SK-N-SH (cell line): ENCODE results near the gene SLC37A3. TPM values are rescaled to one million over a fixed set of nuclear protein-coding genes. Genes with fewer than 3 reads are reported as not detected.

ENCODE experiments used
- CTCF ChIA-PET: fragments of 300-600, 350-600 bp; formaldehyde crosslinking; extraction: SDS; loops from one replicate; lab custom pipeline; 2021; lab: Yijun Ruan, JAX
- POLR2A ChIA-PET: fragments of 350-600 bp; sonication (Branson Sonifier 250); formaldehyde crosslinking; extraction: SDS; loops from one replicate; lab custom pipeline; 2020; ENCODE audit warnings: antibody characterized with exemption, inconsistent platforms; lab: Yijun Ruan, JAX
- DNase-seq: peaks from one replicate; pipeline ENCODE4 v3.0.0; 2012
- H2AFZ ChIP-seq: fragments of 200-600 bp; sonication (generic); 2 replicates; pipeline ENCODE4 v1.8.1; 2016; ENCODE audit warnings: antibody characterized with exemption, mild to moderate bottlenecking, low read depth
- H3F3A ChIP-seq: fragments of 200-600 bp; sonication (generic); replicated peaks from 2 replicates; pipeline ENCODE3; 2016; ENCODE audit warnings: antibody characterized with exemption, mild to moderate bottlenecking; ENCODE audit not compliant: insufficient read depth
- H3K27ac ChIP-seq, 2 experiments: fragments of 200-500 bp in 1 of 2; fragments of 200-600 bp in 1 of 2; sonication (Bioruptor generic) in 1 of 2; sonication (generic), shearing (Covaris generic) in 1 of 2; 2 replicates each; pipeline versions ENCODE4 v1.5.1 to v1.6.1; 2014 to 2016; ENCODE audit warnings: low read depth in 2 of 2, inconsistent platforms in 1 of 2, low read length in 1 of 2, mild to moderate bottlenecking in 1 of 2, mixed read lengths in 1 of 2
- H3K27me3 ChIP-seq: fragments of 200-600 bp; sonication (generic), shearing (Covaris generic); 2 replicates; pipeline ENCODE4 v1.6.1; 2016; ENCODE audit warnings: mixed run types; ENCODE audit not compliant: insufficient read depth
- H3K36me3 ChIP-seq, 2 experiments: fragments of 200-500 bp in 1 of 2; fragments of 200-600 bp in 1 of 2; sonication (Bioruptor generic) in 1 of 2; sonication (generic) in 1 of 2; replicated peaks in 1 of 2; 2 replicates each; pipeline versions ENCODE3 to v1.5.1; 2014 to 2016; ENCODE audit warnings: low read length in 1 of 2, mild to moderate bottlenecking in 1 of 2; ENCODE audit not compliant: insufficient read depth in 2 of 2, control insufficient read depth in 1 of 2
- H3K4me1 ChIP-seq, 2 experiments: fragments of 200-500 bp in 1 of 2; fragments of 200-600 bp in 1 of 2; sonication (Bioruptor generic) in 1 of 2; sonication (generic), shearing (Covaris generic) in 1 of 2; 2 replicates each; pipeline versions ENCODE4 v1.5.1 to v1.6.1; 2014 to 2016; ENCODE audit warnings: low read depth in 1 of 2, low read length in 1 of 2, mixed run types in 1 of 2; ENCODE audit not compliant: insufficient read depth in 2 of 2, control insufficient read depth in 1 of 2
- H3K4me2 ChIP-seq: fragments of 200-600 bp; sonication (generic), shearing (Covaris generic); 2 replicates; pipeline ENCODE4 v1.6.1; 2017; ENCODE audit warnings: mixed run types
- H3K4me3 ChIP-seq, 2 experiments: fragments of 200-500 bp in 1 of 2; fragments of 200-600 bp in 1 of 2; sonication (Bioruptor generic) in 1 of 2; sonication (generic), shearing (Covaris generic) in 1 of 2; 2 replicates each; pipeline versions ENCODE4 v1.5.1 to v1.8.1; 2014 to 2016; ENCODE audit warnings: low read depth in 2 of 2, inconsistent platforms in 1 of 2, low read length in 1 of 2, mild to moderate bottlenecking in 1 of 2, mixed read lengths in 1 of 2, moderate library complexity in 1 of 2
- H3K79me2 ChIP-seq: fragments of 200-600 bp; sonication (generic); 2 replicates; pipeline ENCODE4 v1.8.1; 2017; ENCODE audit warnings: mild to moderate bottlenecking; ENCODE audit not compliant: insufficient read depth
- H3K9ac ChIP-seq: fragments of 200-600 bp; sonication (generic); 2 replicates; pipeline ENCODE4 v1.6.1; 2017; ENCODE audit warnings: mixed run types
- H3K9me2 ChIP-seq: fragments of 200-600 bp; sonication (generic); 2 replicates; pipeline ENCODE4 v1.6.1; 2017; ENCODE audit warnings: mixed run types
- H3K9me3 ChIP-seq: fragments of 200-600 bp; sonication (generic); 2 replicates; pipeline ENCODE4 v1.6.1; 2017; ENCODE audit warnings: mixed run types, mild to moderate bottlenecking, moderate library complexity
- H4K20me1 ChIP-seq: fragments of 200-600 bp; sonication (generic); 2 replicates; pipeline ENCODE4 v1.6.1; 2017; ENCODE audit warnings: mild to moderate bottlenecking, mixed run types; ENCODE audit not compliant: insufficient read depth
- CHD2 ChIP-seq: fragments of 150-350 bp; IDR thresholded peaks from 2 replicates; pipeline ENCODE4 v1.6.1; 2018; ENCODE audit warnings: low read length; ENCODE audit not compliant: partially characterized antibody
- CTCF ChIP-seq: fragments of 200-600 bp; sonication (generic); IDR thresholded peaks from 2 replicates; pipeline ENCODE4 v1.6.1; 2017; ENCODE audit warnings: antibody characterized with exemption, mild to moderate bottlenecking, moderate library complexity
- FOSL2 ChIP-seq: IDR thresholded peaks from 2 replicates; pipeline ENCODE4 v1.4.0; 2012; ENCODE audit warnings: low read depth, mild to moderate bottlenecking, moderate library complexity, borderline replicate concordance
- GATA2 ChIP-seq: sonication (generic); formaldehyde crosslinking; IDR thresholded peaks from 2 replicates; pipeline ENCODE4 v1.5.0; 2020; ENCODE audit warnings: mild to moderate bottlenecking, missing genetic modification reagents
- IRF3 ChIP-seq: fragments of 150-350 bp; IDR thresholded peaks from 2 replicates; pipeline ENCODE4 v1.6.1; 2016; ENCODE audit warnings: mild to moderate bottlenecking, low read depth, low read length
- MAX ChIP-seq: IDR thresholded peaks from 2 replicates; pipeline ENCODE4 v1.4.0; 2012; ENCODE audit warnings: low read depth
- NRF1 ChIP-seq: IDR thresholded peaks from 2 replicates; pipeline ENCODE4 v1.6.1; 2012; ENCODE audit warnings: low read depth, mild to moderate bottlenecking, low read length
- PBX3 ChIP-seq: IDR thresholded peaks from 2 replicates; pipeline ENCODE4; 2012
- RAD21 ChIP-seq: IDR thresholded peaks from 2 replicates; pipeline ENCODE4 v1.6.1; 2012; ENCODE audit warnings: mild to moderate bottlenecking, low read length
- RFX5 ChIP-seq: IDR thresholded peaks from 2 replicates; pipeline ENCODE4 v1.6.1; 2012; ENCODE audit warnings: mild to moderate bottlenecking, improper control_type of control experiment, low read length
- SIN3A ChIP-seq: IDR thresholded peaks from 2 replicates; pipeline ENCODE4 v1.6.1; 2012; ENCODE audit warnings: low read depth, mild to moderate bottlenecking, low read length, moderate library complexity, borderline replicate concordance
- SMC3 ChIP-seq: IDR thresholded peaks from 2 replicates; pipeline ENCODE4 v1.6.1; 2012; ENCODE audit warnings: low read depth, low read length, improper control_type of control experiment
- TAF1 ChIP-seq: IDR thresholded peaks from 2 replicates; pipeline ENCODE4 v1.6.1; 2012; ENCODE audit warnings: low read depth, mild to moderate bottlenecking, low read length, moderate library complexity, borderline replicate concordance
- TCF12 ChIP-seq: IDR thresholded peaks from 2 replicates; pipeline ENCODE4 v1.4.0; 2012
- USF2 ChIP-seq: fragments of 150-350 bp; IDR thresholded peaks from 2 replicates; pipeline ENCODE4 v1.6.1; 2017; ENCODE audit warnings: antibody characterized with exemption, low read length, low read depth, borderline replicate concordance
- ZBTB33 ChIP-seq: IDR thresholded peaks from 2 replicates; pipeline ENCODE4 v1.4.0; 2012; ENCODE audit warnings: low read depth, borderline replicate concordance
- WGBS: methylation state at CpG from one replicate; pipeline ENCODE4 v1.1.6; 2017; ENCODE audit warnings: low lambda C conversion rate; 5-methylcytosine and 5-hydroxymethylcytosine counted together
- polyA plus RNA-seq, 3 experiments: library from polyadenylated mRNA; depleted of rRNA; stranded (reverse); fragments of >200 nt; gene quantifications; 2 replicates each; pipeline ENCODE4 v1.2.3, GENCODE V29; 2012

The SLC37A3 gene
- polyA plus RNA-seq, 1 of the 3 experiments (the other 2 are of a cell fraction), result 53.3 TPM

- no peak for TF ChIP-seq FOSL2
- TF ChIP-seq CHD2, result no peak
- TF ChIP-seq ZBTB33, result no peak
- TF ChIP-seq SMC3, result peak; percentile 81
- TF ChIP-seq SIN3A, result no peak
- TF ChIP-seq IRF3, result no peak
- TF ChIP-seq RAD21, result peak; percentile 91
- TF ChIP-seq TAF1, result no peak
- TF ChIP-seq RFX5, result no peak
- TF ChIP-seq MAX, result no peak
These were observed 72.0 kb downstream of the SLC37A3 start (continued) for GRCh38 chr7:140326116-140326928.

- H3K9ac ChIP-seq, result no peak overlapping the region
- H2AFZ ChIP-seq, result no peak overlapping the region
- TF ChIP-seq CTCF (no peak), SIN3A (no peak), TAF1 (no peak), FOSL2 (no peak), IRF3 (no peak), TCF12 (no peak), PBX3 (no peak), ZBTB33 (no peak), USF2 (no peak), NRF1 (no peak), GATA2 (CRISPR knock-in tag) (no peak)
- H3K9me2 ChIP-seq, result no peaks in the 10 kb centered on the region
- H3K79me2 ChIP-seq, result no peaks in the 10 kb centered on the region
- no peaks in the 10 kb centered on the region for H3K27me3 ChIP-seq
- no peaks in the 10 kb centered on the region for H4K20me1 ChIP-seq
- H3K36me3 ChIP-seq, result peaks cover 0 to 3% of the 10 kb centered on the region in 2 experiments
- ChIA-PET POLR2A (no interaction called here), CTCF (interaction anchor here (0.6 to 3.8 kb wide), 21 partner anchors 9 to 701 kb away, joined by 3 to 35 read pairs (median 3); partner anchors contain the start of gene KDM7A)
- H3K9me3 ChIP-seq, result no peaks in the 10 kb centered on the region
- no peak overlapping the region for H3K4me3 ChIP-seq
- no peak overlapping the region for H3K4me2 ChIP-seq
- no peak for DNase-seq
- H3K27ac ChIP-seq, result no peak overlapping the region
- peaks cover 0 to 4% of the 10 kb centered on the region in 2 experiments; a peak in 1 of 4 replicates for H3K4me1 ChIP-seq
- 91% methylated on average over 8 of the region's 8 CpGs for WGBS
- no peaks in the 10 kb centered on the region for H3F3A ChIP-seq
These were observed 72.7 kb downstream of the SLC37A3 start for GRCh38 chr7:140325600-140325999.
